ENCODE measurements around the gene FCMR. TPM values are rescaled to one million over a fixed set of nuclear protein-coding genes. Genes with fewer than 3 reads are reported as not detected.

Gene FCMR
- total and polyA plus RNA-seq, 2 donors from 2014 or later: 1.3 to 16.7 TPM

DNA sequence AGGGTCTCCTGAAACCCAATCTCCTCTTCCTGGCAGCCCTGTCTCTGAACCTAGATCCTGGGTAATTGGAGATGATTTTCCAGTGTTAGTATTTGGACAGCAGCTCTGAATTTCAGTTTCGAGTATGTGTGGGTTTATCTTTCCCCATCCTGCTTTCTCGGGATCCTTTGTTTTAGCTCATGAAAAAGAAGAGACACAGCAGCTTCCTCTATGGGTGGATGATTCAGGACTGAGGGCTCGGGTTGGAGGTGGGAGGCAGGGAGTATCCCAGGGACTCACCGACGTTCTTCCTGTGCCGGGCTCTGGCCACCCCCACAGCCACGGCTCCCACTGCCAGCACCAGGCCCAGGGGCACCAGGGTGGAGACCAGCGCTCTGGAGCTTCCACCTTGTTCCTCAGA, 10.4 kb upstream of the FCMR start:
- FAIRE-seq: no peak
- Histone ChIP-seq H3K27me3 (ENCODE audit: control insufficient read depth, insufficient read depth, low read length) (no peaks in the 10 kb centered on the region), H3K4me1 (ENCODE audit: control insufficient read depth in 2 of 3, insufficient read depth in 2 of 3, low read depth in 1 of 3, low read length in 3 of 3) (no peaks in the 10 kb centered on the region), H3K27ac (ENCODE audit: low read depth in 2 of 2, low read length in 2 of 2) (no peak overlapping the region), H3K9ac (ENCODE audit: low read length in 3 of 3) (no peak overlapping the region), H3K36me3 (ENCODE audit: control insufficient read depth in 2 of 3, insufficient read depth in 3 of 3, low read length in 3 of 3) (peaks cover 0 to 22% (median 5%) of the 10 kb centered on the region in 3 donors), H3K4me3 (ENCODE audit: low read length in 3 of 3) (no peak overlapping the region), H3K9me3 (ENCODE audit: control insufficient read depth in 2 of 3, insufficient read depth in 1 of 3, low read length in 3 of 3) (no peaks in the 10 kb centered on the region)
- intact Hi-C loops (cut with DNase I): no loop called here
- peak in 4 of 5 donors; percentile 45 to 68 (median 52) for DNase-seq
- TF ChIP-seq, protein P1, sequence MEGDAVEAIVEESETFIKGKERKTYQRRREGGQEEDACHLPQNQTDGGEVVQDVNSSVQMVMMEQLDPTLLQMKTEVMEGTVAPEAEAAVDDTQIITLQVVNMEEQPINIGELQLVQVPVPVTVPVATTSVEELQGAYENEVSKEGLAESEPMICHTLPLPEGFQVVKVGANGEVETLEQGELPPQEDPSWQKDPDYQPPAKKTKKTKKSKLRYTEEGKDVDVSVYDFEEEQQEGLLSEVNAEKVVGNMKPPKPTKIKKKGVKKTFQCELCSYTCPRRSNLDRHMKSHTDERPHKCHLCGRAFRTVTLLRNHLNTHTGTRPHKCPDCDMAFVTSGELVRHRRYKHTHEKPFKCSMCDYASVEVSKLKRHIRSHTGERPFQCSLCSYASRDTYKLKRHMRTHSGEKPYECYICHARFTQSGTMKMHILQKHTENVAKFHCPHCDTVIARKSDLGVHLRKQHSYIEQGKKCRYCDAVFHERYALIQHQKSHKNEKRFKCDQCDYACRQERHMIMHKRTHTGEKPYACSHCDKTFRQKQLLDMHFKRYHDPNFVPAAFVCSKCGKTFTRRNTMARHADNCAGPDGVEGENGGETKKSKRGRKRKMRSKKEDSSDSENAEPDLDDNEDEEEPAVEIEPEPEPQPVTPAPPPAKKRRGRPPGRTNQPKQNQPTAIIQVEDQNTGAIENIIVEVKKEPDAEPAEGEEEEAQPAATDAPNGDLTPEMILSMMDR (IDR thresholded peaks at IDR 0.05; ENCODE audit: borderline replicate concordance, extremely low read depth, insufficient read depth): no peak

DNA sequence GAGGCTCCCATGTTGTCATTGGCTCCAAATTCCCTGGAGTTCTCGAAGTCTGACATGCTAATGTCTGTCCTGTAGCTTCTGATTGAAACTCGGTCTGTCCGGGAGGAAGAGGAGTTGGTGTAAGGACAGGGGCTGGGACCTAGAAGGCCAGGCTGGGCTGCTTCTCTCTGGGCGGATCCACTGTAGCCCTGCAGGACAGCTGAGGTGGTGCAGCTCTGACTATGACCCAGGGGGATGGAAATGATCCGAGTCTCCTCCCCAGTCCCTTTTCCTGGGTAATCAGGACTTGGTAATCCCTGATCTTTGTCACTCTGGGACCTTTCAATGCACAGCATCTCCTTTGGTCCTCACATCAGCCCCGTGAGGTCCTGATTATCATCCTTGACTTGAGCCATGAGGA, 10.0 kb upstream of the FCMR start:
- Histone ChIP-seq H3K9me3 (ENCODE audit: control insufficient read depth in 2 of 3, insufficient read depth in 1 of 3, low read length in 3 of 3) (no peaks in the 10 kb centered on the region), H3K36me3 (ENCODE audit: control insufficient read depth in 2 of 3, insufficient read depth in 3 of 3, low read length in 3 of 3) (peaks cover 0 to 22% (median 5%) of the 10 kb centered on the region in 3 donors), H3K9ac (ENCODE audit: low read length in 3 of 3) (no peak overlapping the region), H3K4me3 (ENCODE audit: low read length in 3 of 3) (no peak overlapping the region), H3K27ac (ENCODE audit: low read depth in 2 of 2, low read length in 2 of 2) (no peak overlapping the region), H3K4me1 (ENCODE audit: control insufficient read depth in 2 of 3, insufficient read depth in 2 of 3, low read depth in 1 of 3, low read length in 3 of 3) (no peaks in the 10 kb centered on the region), H3K27me3 (ENCODE audit: control insufficient read depth, insufficient read depth, low read length) (no peaks in the 10 kb centered on the region)
- no peak for FAIRE-seq
- TF ChIP-seq, protein P1 (IDR thresholded peaks at IDR 0.05; ENCODE audit: borderline replicate concordance, extremely low read depth, insufficient read depth): no peak
- no peak for DNase-seq
- intact Hi-C loops (cut with DNase I): no loop called here

GRCh38 chr1:206930210-206930798, 8.6 kb upstream of the FCMR start:
- intact Hi-C loops (cut with DNase I): no loop called here
- DNase-seq (no peak), FAIRE-seq (no peak)
- Histone ChIP-seq H3K27me3 (ENCODE audit: control insufficient read depth, insufficient read depth, low read length) (no peaks in the 10 kb centered on the region), H3K9ac (ENCODE audit: low read length in 3 of 3) (no peak overlapping the region), H3K27ac (ENCODE audit: low read depth in 2 of 2, low read length in 2 of 2) (no peak overlapping the region), H3K36me3 (ENCODE audit: control insufficient read depth in 2 of 3, insufficient read depth in 3 of 3, low read length in 3 of 3) (peaks cover 0 to 22% (median 5%) of the 10 kb centered on the region in 3 donors), H3K4me1 (ENCODE audit: control insufficient read depth in 2 of 3, insufficient read depth in 2 of 3, low read depth in 1 of 3, low read length in 3 of 3) (no peaks in the 10 kb centered on the region), H3K9me3 (ENCODE audit: control insufficient read depth in 2 of 3, insufficient read depth in 1 of 3, low read length in 3 of 3) (no peaks in the 10 kb centered on the region), H3K4me3 (ENCODE audit: low read length in 3 of 3) (no peak overlapping the region)
- TF ChIP-seq, protein P1 (IDR thresholded peaks at IDR 0.05; ENCODE audit: borderline replicate concordance, extremely low read depth, insufficient read depth): no peak

- H3K27me3 ChIP-seq (ENCODE audit: control insufficient read depth, insufficient read depth, low read length): no peaks in the 10 kb centered on the region
- TF ChIP-seq, protein P1 (IDR thresholded peaks at IDR 0.05; ENCODE audit: borderline replicate concordance, extremely low read depth, insufficient read depth): no peak
- intact Hi-C loops (cut with DNase I): no loop called here
- H3K4me1 ChIP-seq (ENCODE audit: control insufficient read depth in 2 of 3, insufficient read depth in 2 of 3, low read depth in 1 of 3, low read length in 3 of 3): no peaks in the 10 kb centered on the region
- H3K4me3 ChIP-seq (ENCODE audit: low read length in 3 of 3): no peak overlapping the region
- no peak overlapping the region for H3K27ac ChIP-seq (ENCODE audit: low read depth in 2 of 2, low read length in 2 of 2)
- peaks cover 0 to 22% (median 5%) of the 10 kb centered on the region in 3 donors for H3K36me3 ChIP-seq (ENCODE audit: control insufficient read depth in 2 of 3, insufficient read depth in 3 of 3, low read length in 3 of 3)
- H3K9ac ChIP-seq (ENCODE audit: low read length in 3 of 3): no peak overlapping the region
- no peak for DNase-seq
- H3K9me3 ChIP-seq (ENCODE audit: control insufficient read depth in 2 of 3, insufficient read depth in 1 of 3, low read length in 3 of 3): no peaks in the 10 kb centered on the region
- no peak for FAIRE-seq
These were observed 7.8 kb upstream of the FCMR start for GRCh38 chr1:206929524-206929923.
